Epithelial cell of esophagus (primary cell): ENCODE results near the gene AUTS2.

Experiments used
- DNase-seq: peaks from one replicate; pipeline ENCODE4 v3.0.0; 2010; ENCODE audit warnings: low read depth
- H3K4me3 ChIP-seq: 2 replicates; pipeline ENCODE4 v1.5.1; 2011; ENCODE audit warnings: mild to moderate bottlenecking, low read length, control low read depth
- CTCF ChIP-seq: IDR thresholded peaks from 2 replicates; pipeline ENCODE4 v1.5.1; 2011; ENCODE audit warnings: low read depth, mild to moderate bottlenecking, low read length, control low read depth, inconsistent platforms; ENCODE audit not compliant: insufficient read depth; ENCODE audit errors: missing control alignments

Gene AUTS2

GRCh38 chr7:70586822-70587221 is 988.5 kb downstream of the AUTS2 start:
- DNase-seq = no peak
- no peak overlapping the region for H3K4me3 ChIP-seq
- TF ChIP-seq CTCF = no peak

- no peak for TF ChIP-seq CTCF
- DNase-seq = no peak
- no peak overlapping the region for H3K4me3 ChIP-seq
Observed at GRCh38 chr7:70587739-70588138, 989.5 kb downstream of the AUTS2 start.

GRCh38 chr7:70588191-70588921 is 990.1 kb downstream of the AUTS2 start:
- DNase-seq = no peak
- H3K4me3 ChIP-seq = no peak overlapping the region

GRCh38 chr7:70589010-70589409 is 990.7 kb downstream of the AUTS2 start:
- DNase-seq = no peak

More at GRCh38 chr7:70588191-70588921, 990.1 kb downstream of the AUTS2 start:
- no peak for TF ChIP-seq CTCF

GRCh38 chr7:70589590-70589989 is 991.3 kb downstream of the AUTS2 start:
- H3K4me3 ChIP-seq = no peak overlapping the region
- DNase-seq = no peak
- TF ChIP-seq CTCF = no peak

More at GRCh38 chr7:70589010-70589409, 990.7 kb downstream of the AUTS2 start:
- no peak overlapping the region for H3K4me3 ChIP-seq
- no peak for TF ChIP-seq CTCF

- TF ChIP-seq CTCF = no peak
- no peak overlapping the region for H3K4me3 ChIP-seq
- DNase-seq = no peak
Observed at GRCh38 chr7:70590126-70590854, 992.0 kb downstream of the AUTS2 start.

GRCh38 chr7:70591643-70592042 is 993.4 kb downstream of the AUTS2 start:
- no peak for DNase-seq
- no peak for TF ChIP-seq CTCF
- no peak overlapping the region for H3K4me3 ChIP-seq
